NT2/D1 (cell line): ENCODE measurements around the gene CDC14B.

ENCODE experiments used
- DNase-seq: peaks from one replicate; pipeline ENCODE4 v3.0.0-alpha.2; 2011; ENCODE audit warnings: low read depth, low spot score
- H3K27me3 ChIP-seq: 2 replicates; pipeline ENCODE4 v1.6.0; 2011; ENCODE audit warnings: mild to moderate bottlenecking; ENCODE audit not compliant: insufficient read length, insufficient read depth
- H3K36me3 ChIP-seq: 2 replicates; pipeline ENCODE4 v1.6.1; 2011; ENCODE audit warnings: mild to moderate bottlenecking, low read length, mixed read lengths; ENCODE audit not compliant: insufficient read depth, insufficient read length
- H3K4me1 ChIP-seq: 2 replicates; pipeline ENCODE4 v1.5.1; 2011; ENCODE audit not compliant: insufficient read depth, insufficient read length
- H3K4me3 ChIP-seq: 2 replicates; pipeline ENCODE4 v1.5.1; 2011; ENCODE audit warnings: low read depth; ENCODE audit not compliant: insufficient read length
- H3K9ac ChIP-seq: 2 replicates; pipeline ENCODE4 v1.6.0; 2011; ENCODE audit warnings: low read depth; ENCODE audit not compliant: insufficient read length
- H3K9me3 ChIP-seq: 2 replicates; pipeline ENCODE4 v1.5.1; 2011; ENCODE audit warnings: mild to moderate bottlenecking, low read length; ENCODE audit not compliant: insufficient read depth
- SUZ12 ChIP-seq: IDR thresholded peaks from 2 replicates; pipeline ENCODE4 v1.6.1; 2011; ENCODE audit not compliant: insufficient read length, insufficient read depth; ENCODE audit errors: extremely low read depth
- YY1 ChIP-seq: IDR thresholded peaks from 2 replicates; pipeline ENCODE4 v1.6.1; 2011; ENCODE audit not compliant: insufficient read length, insufficient read depth
- ZNF274 ChIP-seq: IDR thresholded peaks from 2 replicates; pipeline ENCODE4 v1.6.1; 2011; ENCODE audit warnings: mild to moderate bottlenecking, low read depth, low read length

The CDC14B gene

DNA sequence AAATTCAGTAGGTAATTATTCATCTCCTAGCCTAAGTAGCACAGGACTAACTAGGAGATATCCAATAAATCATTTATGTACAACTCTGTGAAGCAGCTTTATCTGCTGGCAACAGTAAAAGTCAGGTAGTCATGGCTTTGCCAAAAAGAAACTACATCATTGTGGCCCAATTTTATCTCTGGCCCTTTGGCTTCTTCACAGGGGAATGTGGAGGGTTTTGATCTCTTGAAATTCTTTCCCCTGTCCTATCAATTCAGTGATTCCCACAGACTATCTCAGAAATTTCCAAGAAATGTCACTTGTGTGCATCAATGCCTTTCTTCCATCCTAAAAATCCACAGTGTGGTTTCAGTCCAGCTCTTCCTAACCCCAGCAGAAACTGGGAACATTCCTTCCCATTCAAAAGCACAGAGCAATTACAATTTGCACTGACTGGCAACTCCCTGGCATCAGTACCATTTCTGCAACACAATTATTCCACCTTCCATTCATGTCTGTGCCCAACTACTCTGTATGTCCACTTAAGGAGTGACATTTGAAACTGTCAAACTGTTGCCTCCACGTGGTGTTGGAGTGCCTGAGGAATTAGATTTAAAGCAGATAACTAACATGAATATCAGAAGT is 6.6 kb downstream of the CDC14B start:
- DNase-seq = no peak
- Histone ChIP-seq H3K4me1 (peaks cover 5% of the 10 kb centered on the region), H3K9me3 (no peaks in the 10 kb centered on the region)

GRCh38 chr9:96612105-96612965 is 7.3 kb downstream of the CDC14B start:
- Histone ChIP-seq H3K4me3 (no peak overlapping the region), H3K9me3 (no peaks in the 10 kb centered on the region), H3K36me3 (no peaks in the 10 kb centered on the region), H3K9ac (no peak overlapping the region), H3K4me1 (peaks cover 3% of the 10 kb centered on the region), H3K27me3 (peaks cover 8% of the 10 kb centered on the region)
- TF ChIP-seq YY1 (no peak), SUZ12 (no peak), ZNF274 (no peak)
- no peak for DNase-seq

More for the DNA sequence above, 6.6 kb downstream of the CDC14B start:
- TF ChIP-seq SUZ12 = no peak
- no peak for TF ChIP-seq YY1
- TF ChIP-seq ZNF274 = no peak
- Histone ChIP-seq H3K4me3 (no peak overlapping the region), H3K36me3 (no peaks in the 10 kb centered on the region), H3K9ac (no peak overlapping the region), H3K27me3 (peaks cover 15% of the 10 kb centered on the region)

GRCh38 chr9:96611302-96611701 is 8.3 kb downstream of the CDC14B start:
- Histone ChIP-seq H3K9me3 (no peaks in the 10 kb centered on the region), H3K27me3 (no peaks in the 10 kb centered on the region), H3K36me3 (no peaks in the 10 kb centered on the region), H3K4me3 (no peak overlapping the region), H3K4me1 (peaks cover 3% of the 10 kb centered on the region), H3K9ac (no peak overlapping the region)
- TF ChIP-seq SUZ12 = no peak
- TF ChIP-seq YY1 = no peak
- DNase-seq = no peak

- Histone ChIP-seq H3K9me3 (no peaks in the 10 kb centered on the region), H3K36me3 (no peaks in the 10 kb centered on the region), H3K27me3 (no peaks in the 10 kb centered on the region), H3K4me1 (peaks cover 3% of the 10 kb centered on the region), H3K4me3 (no peak overlapping the region), H3K9ac (no peak overlapping the region)
- DNase-seq = no peak
- TF ChIP-seq YY1 (no peak), ZNF274 (no peak), SUZ12 (no peak)
Observed at GRCh38 chr9:96609732-96610131, 9.9 kb downstream of the CDC14B start.

DNA sequence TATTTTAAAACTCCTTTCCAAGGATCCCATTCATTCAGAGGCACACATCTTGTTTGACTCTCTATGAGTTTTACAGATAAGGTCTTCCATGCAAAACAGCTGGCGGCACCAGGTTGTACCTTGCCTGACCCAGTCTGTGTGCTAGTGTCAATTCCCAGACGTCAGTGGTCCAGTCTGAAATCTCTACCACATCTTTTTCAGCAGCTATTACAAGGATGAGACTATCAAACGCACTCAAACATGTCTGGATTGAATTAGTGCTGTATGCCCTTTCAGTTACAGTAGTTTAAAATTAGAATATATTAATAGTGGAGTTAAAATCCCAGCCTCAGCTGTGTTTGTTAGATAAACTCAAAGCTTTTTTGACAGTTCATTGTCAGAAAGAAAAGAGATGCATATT is 11.7 kb downstream of the CDC14B start:
- peaks cover 3% of the 10 kb centered on the region for H3K4me1 ChIP-seq
- H3K9ac ChIP-seq = no peak overlapping the region
- H3K27me3 ChIP-seq = no peaks in the 10 kb centered on the region

GRCh38 chr9:96605328-96605727 is 14.3 kb downstream of the CDC14B start:
- no peak overlapping the region for H3K4me3 ChIP-seq
- H3K9ac ChIP-seq = no peak overlapping the region
- no peaks in the 10 kb centered on the region for H3K9me3 ChIP-seq
- TF ChIP-seq YY1 = no peak
- no peak for TF ChIP-seq ZNF274
- TF ChIP-seq SUZ12 = no peak
- H3K4me1 ChIP-seq = no peaks in the 10 kb centered on the region
- H3K36me3 ChIP-seq = no peaks in the 10 kb centered on the region
- no peak for DNase-seq
- H3K27me3 ChIP-seq = no peaks in the 10 kb centered on the region

More for the DNA sequence above, 11.7 kb downstream of the CDC14B start:
- Histone ChIP-seq H3K9me3 (no peaks in the 10 kb centered on the region), H3K36me3 (no peaks in the 10 kb centered on the region), H3K4me3 (no peak overlapping the region)
- DNase-seq = no peak
- no peak for TF ChIP-seq SUZ12
- TF ChIP-seq ZNF274 = no peak
- TF ChIP-seq YY1 = no peak

GRCh38 chr9:96604004-96604319 is 15.7 kb downstream of the CDC14B start:
- H3K4me3 ChIP-seq = no peak overlapping the region
- no peaks in the 10 kb centered on the region for H3K36me3 ChIP-seq
- DNase-seq = no peak

More at GRCh38 chr9:96604004-96604319, 15.7 kb downstream of the CDC14B start:
- Histone ChIP-seq H3K27me3 (no peaks in the 10 kb centered on the region), H3K9ac (no peak overlapping the region), H3K4me1 (no peaks in the 10 kb centered on the region), H3K9me3 (no peaks in the 10 kb centered on the region)
- TF ChIP-seq ZNF274 (no peak), SUZ12 (no peak), YY1 (no peak)
